Measurements from ENCODE around the gene CNOT10.

CNOT10 gene

DNA sequence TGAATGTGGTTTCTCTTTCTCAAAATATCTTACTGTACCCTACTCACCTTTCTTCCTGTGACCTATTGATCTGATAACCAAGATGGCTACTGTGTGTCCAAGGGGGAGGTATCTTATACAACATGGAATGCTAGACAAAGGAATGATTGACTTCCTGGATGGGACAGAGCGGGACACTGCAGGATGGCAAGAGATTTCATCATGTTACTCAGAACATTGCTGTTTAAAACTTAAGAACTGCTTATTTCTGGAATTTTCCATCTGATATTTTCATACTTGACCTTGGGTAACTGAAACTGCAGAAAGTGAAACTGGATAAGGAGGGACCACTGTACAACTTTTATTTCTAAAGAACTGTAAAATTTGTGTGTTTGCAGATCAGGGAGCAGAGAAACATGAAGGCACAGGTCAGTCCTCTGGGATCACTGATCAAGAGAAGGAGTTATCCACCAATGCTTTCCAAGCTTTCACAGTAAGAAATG is 18.5 kb downstream of the CNOT10 start:
- TF ChIP-seq EGR1 (IDR thresholded peaks at IDR 0.05) (no peak), NFIC (IDR thresholded peaks at IDR 0.05) (no peak), ZBTB7A (IDR thresholded peaks at IDR 0.05; ENCODE audit: low read depth) (no peak), RAD21 (IDR thresholded peaks at IDR 0.05; ENCODE audit: low read depth) (no peak), TEAD4 (IDR thresholded peaks at IDR 0.05) (no peak), TAF1 (IDR thresholded peaks at IDR 0.05; ENCODE audit: low read depth) (no peak), CREB1 (IDR thresholded peaks at IDR 0.05; ENCODE audit: low read depth) (no peak)
- TF ChIP-seq, protein P1, sequence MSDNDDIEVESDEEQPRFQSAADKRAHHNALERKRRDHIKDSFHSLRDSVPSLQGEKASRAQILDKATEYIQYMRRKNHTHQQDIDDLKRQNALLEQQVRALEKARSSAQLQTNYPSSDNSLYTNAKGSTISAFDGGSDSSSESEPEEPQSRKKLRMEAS (IDR thresholded peaks at IDR 0.05): no peak
- TF ChIP-seq, protein P2, sequence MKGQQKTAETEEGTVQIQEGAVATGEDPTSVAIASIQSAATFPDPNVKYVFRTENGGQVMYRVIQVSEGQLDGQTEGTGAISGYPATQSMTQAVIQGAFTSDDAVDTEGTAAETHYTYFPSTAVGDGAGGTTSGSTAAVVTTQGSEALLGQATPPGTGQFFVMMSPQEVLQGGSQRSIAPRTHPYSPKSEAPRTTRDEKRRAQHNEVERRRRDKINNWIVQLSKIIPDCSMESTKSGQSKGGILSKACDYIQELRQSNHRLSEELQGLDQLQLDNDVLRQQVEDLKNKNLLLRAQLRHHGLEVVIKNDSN (IDR thresholded peaks at IDR 0.05): no peak
- TF ChIP-seq, protein P3, sequence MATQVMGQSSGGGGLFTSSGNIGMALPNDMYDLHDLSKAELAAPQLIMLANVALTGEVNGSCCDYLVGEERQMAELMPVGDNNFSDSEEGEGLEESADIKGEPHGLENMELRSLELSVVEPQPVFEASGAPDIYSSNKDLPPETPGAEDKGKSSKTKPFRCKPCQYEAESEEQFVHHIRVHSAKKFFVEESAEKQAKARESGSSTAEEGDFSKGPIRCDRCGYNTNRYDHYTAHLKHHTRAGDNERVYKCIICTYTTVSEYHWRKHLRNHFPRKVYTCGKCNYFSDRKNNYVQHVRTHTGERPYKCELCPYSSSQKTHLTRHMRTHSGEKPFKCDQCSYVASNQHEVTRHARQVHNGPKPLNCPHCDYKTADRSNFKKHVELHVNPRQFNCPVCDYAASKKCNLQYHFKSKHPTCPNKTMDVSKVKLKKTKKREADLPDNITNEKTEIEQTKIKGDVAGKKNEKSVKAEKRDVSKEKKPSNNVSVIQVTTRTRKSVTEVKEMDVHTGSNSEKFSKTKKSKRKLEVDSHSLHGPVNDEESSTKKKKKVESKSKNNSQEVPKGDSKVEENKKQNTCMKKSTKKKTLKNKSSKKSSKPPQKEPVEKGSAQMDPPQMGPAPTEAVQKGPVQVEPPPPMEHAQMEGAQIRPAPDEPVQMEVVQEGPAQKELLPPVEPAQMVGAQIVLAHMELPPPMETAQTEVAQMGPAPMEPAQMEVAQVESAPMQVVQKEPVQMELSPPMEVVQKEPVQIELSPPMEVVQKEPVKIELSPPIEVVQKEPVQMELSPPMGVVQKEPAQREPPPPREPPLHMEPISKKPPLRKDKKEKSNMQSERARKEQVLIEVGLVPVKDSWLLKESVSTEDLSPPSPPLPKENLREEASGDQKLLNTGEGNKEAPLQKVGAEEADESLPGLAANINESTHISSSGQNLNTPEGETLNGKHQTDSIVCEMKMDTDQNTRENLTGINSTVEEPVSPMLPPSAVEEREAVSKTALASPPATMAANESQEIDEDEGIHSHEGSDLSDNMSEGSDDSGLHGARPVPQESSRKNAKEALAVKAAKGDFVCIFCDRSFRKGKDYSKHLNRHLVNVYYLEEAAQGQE (IDR thresholded peaks at IDR 0.05; ENCODE audit: low read depth): no peak

DNA sequence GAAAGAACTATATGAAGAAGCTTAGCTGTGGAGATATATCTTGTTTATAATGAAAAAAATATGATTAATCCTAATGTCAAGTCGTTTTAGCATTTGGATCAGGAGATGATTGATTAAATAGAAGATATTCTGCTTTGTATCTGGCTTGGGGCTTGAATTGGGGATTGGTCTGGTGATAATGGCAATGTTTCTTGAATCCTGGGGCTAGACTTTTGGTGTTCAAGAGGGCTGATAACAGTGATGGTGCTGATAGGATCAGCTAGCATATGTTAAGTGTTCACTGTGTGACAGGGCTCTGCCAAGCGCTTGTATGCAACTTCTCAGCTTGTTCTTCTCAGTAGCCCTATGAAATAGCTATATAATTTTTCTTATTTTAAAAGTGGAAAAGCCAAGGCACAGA is 20.2 kb downstream of the CNOT10 start:
- TF ChIP-seq TEAD4 (IDR thresholded peaks at IDR 0.05) (no peak), RAD21 (IDR thresholded peaks at IDR 0.05; ENCODE audit: low read depth) (no peak), ZBTB7A (IDR thresholded peaks at IDR 0.05; ENCODE audit: low read depth) (no peak), CREB1 (IDR thresholded peaks at IDR 0.05; ENCODE audit: low read depth) (no peak), FOXM1 (IDR thresholded peaks at IDR 0.05; ENCODE audit: borderline replicate concordance, low read depth) (no peak), EGR1 (IDR thresholded peaks at IDR 0.05) (no peak), CEBPB (IDR thresholded peaks at IDR 0.05) (no peak), TAF1 (IDR thresholded peaks at IDR 0.05; ENCODE audit: low read depth) (no peak), EP300 (IDR thresholded peaks at IDR 0.05; ENCODE audit: borderline replicate concordance) (no peak), NFIC (IDR thresholded peaks at IDR 0.05) (no peak), YY1 (IDR thresholded peaks at IDR 0.05; ENCODE audit: low read depth) (no peak), TCF12 (IDR thresholded peaks at IDR 0.05; ENCODE audit: low read depth) (no peak)
- TF ChIP-seq, protein P2 (IDR thresholded peaks at IDR 0.05): no peak
- TF ChIP-seq, protein P3 (IDR thresholded peaks at IDR 0.05; ENCODE audit: low read depth): no peak
- TF ChIP-seq, protein P1 (IDR thresholded peaks at IDR 0.05): no peak

DNA sequence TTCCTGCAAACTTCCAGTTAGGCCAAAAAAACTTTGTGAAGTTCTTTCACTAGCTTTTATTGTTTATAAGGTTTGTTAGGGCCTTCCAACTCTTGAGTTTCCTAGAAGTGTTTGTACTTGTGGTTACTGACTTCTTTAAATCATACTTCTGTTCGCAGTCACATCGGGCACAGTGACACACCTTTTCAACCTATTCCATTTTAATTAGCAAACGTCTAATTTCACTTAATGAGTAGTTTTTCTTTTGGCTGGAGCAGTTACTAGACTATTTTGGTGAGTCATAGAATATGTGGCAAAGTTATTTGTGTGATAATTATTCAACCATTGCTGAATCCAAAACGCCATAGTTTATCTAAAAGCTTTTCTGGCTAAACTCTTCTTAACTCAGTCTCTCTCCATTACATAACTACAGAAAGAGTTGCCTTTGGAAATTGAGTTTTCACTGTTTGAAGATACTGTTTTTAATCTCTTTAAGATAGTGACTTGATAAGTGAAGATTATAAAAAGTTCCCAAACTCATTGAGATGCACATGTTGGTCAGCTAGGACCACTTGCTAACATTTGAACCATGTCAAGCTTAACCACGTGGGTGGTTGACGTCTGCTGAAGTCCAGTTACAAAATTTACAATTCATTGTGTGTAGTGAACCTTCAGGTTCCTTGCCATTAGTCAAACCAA is 21.5 kb downstream of the CNOT10 start:
- TF ChIP-seq, protein P3 (IDR thresholded peaks at IDR 0.05; ENCODE audit: low read depth): no peak
- TF ChIP-seq, protein P2 (IDR thresholded peaks at IDR 0.05): no peak
- TF ChIP-seq FOXM1 (IDR thresholded peaks at IDR 0.05; ENCODE audit: borderline replicate concordance, low read depth): no peak
- no peak for TF ChIP-seq TAF1 (IDR thresholded peaks at IDR 0.05; ENCODE audit: low read depth)
- no peak for TF ChIP-seq CEBPB (IDR thresholded peaks at IDR 0.05)
- no peak for TF ChIP-seq CREB1 (IDR thresholded peaks at IDR 0.05; ENCODE audit: low read depth)
- no peak for TF ChIP-seq YY1 (IDR thresholded peaks at IDR 0.05; ENCODE audit: low read depth)
- no peak for TF ChIP-seq NFIC (IDR thresholded peaks at IDR 0.05)
- TF ChIP-seq TCF12 (IDR thresholded peaks at IDR 0.05; ENCODE audit: low read depth): no peak

DNA sequence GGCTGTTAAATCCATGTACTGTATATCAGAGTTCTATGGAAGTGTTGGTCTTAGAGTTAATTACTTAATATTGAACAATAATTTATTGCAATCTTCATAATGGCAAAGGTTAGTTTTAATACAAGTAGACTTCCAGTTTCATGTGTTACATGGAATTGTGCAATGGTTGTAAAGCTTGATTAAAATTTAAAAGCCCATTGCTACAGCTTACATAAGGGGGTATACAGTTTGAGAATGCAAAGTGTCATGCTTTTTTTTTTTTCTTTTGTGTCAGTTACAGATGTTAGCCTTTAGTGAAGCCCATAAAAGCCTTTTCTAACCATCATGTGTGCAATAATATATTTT is 22.0 kb downstream of the CNOT10 start:
- TF ChIP-seq RAD21 (IDR thresholded peaks at IDR 0.05; ENCODE audit: low read depth): no peak
- TF ChIP-seq, protein P3 (IDR thresholded peaks at IDR 0.05; ENCODE audit: low read depth): no peak
- TF ChIP-seq, protein P2 (IDR thresholded peaks at IDR 0.05): no peak
- TF ChIP-seq EP300 (IDR thresholded peaks at IDR 0.05; ENCODE audit: borderline replicate concordance): no peak
- no peak for TF ChIP-seq CREB1 (IDR thresholded peaks at IDR 0.05; ENCODE audit: low read depth)
- no peak for TF ChIP-seq ZBTB7A (IDR thresholded peaks at IDR 0.05; ENCODE audit: low read depth)
- TF ChIP-seq FOXM1 (IDR thresholded peaks at IDR 0.05; ENCODE audit: borderline replicate concordance, low read depth): no peak
